Upper lobe of left lung (tissue), 4 donors: ENCODE measurements around the gene PLXNA2.

Experiments
- EP300 ChIP-seq, 4 donors: sonication (generic); formaldehyde crosslinking; IDR thresholded peaks; one replicate each; pipeline ENCODE4 v1.5.1; 2017; ENCODE audit warnings: antibody characterized with exemption in 4 of 4, control low read depth in 2 of 4
- TF ChIP-seq, protein P1 (sequence below), 6 experiments: fragments of 450-650 bp in 4 of 6; fragments of 200-600 bp in 2 of 6; sonication (generic) in 2 of 6; IDR thresholded peaks; one replicate each; pipeline ENCODE4 v1.5.1; 2016 to 2019; ENCODE audit warnings: antibody characterized with exemption in 6 of 6

DNA sequence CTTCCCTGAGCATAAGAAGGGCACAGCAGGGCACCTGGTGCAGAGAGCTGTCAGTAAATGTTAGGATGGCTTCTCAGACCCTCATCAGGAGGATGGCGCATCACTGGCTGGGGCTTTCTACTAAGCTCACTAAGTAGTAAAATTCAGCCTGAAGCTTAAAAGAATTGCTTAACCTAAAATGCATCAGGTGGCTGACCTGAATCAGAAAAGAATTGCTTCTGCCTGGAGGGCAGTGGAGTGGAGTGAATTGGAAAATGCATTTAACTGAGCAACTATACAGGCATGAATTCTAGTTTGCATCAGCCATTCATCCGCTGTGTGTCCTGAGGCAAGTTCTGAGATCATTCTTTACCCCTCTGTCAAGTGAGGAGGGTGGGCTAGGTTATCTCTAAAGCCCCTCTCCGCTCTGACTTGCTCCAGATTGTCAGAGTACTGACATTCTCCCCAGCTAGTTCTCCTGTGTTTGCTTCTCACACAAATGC, 191.2 kb downstream of the PLXNA2 start:
- TF ChIP-seq EP300 (IDR thresholded peaks at IDR 0.05), result no peak
- TF ChIP-seq, protein P1, sequence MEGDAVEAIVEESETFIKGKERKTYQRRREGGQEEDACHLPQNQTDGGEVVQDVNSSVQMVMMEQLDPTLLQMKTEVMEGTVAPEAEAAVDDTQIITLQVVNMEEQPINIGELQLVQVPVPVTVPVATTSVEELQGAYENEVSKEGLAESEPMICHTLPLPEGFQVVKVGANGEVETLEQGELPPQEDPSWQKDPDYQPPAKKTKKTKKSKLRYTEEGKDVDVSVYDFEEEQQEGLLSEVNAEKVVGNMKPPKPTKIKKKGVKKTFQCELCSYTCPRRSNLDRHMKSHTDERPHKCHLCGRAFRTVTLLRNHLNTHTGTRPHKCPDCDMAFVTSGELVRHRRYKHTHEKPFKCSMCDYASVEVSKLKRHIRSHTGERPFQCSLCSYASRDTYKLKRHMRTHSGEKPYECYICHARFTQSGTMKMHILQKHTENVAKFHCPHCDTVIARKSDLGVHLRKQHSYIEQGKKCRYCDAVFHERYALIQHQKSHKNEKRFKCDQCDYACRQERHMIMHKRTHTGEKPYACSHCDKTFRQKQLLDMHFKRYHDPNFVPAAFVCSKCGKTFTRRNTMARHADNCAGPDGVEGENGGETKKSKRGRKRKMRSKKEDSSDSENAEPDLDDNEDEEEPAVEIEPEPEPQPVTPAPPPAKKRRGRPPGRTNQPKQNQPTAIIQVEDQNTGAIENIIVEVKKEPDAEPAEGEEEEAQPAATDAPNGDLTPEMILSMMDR (IDR thresholded peaks at IDR 0.05), result no peak
